HCT116 (cell line): Measurements from ENCODE around the gene SETD2. TPM values are rescaled to one million over a fixed set of nuclear protein-coding genes. Genes with fewer than 3 reads are reported as not detected.

Experiments
- ATAC-seq: fragments of 200-7000 bp; cut with Tn5 transposase; 2 replicates; pipeline ENCODE4 v1.9.1; 2020; ENCODE audit warnings: mild to moderate bottlenecking, moderate library complexity
- BruUV-seq: library from RNA; stranded (reverse); fragments of 400-500 nt; replicated peaks from 2 replicates; lab custom pipeline; 2021; lab: Mats Ljungman, UMichigan
- CTCF ChIA-PET: fragments of 300-600 bp; sonication (Branson Sonifier 250); formaldehyde crosslinking; loops from one replicate; lab custom pipeline; 2021; ENCODE audit warnings: antibody characterized with exemption; lab: Charles Lee
- POLR2A ChIA-PET: fragments of 300-600, 350-600 bp; sonication (Branson Sonifier 250); formaldehyde crosslinking; loops from one replicate; lab custom pipeline; 2021; ENCODE audit warnings: antibody characterized with exemption; lab: Charles Lee
- RAD21 ChIA-PET, 2 experiments: fragments of 300-600 bp; sonication (Branson Sonifier 250); formaldehyde crosslinking; loops; one replicate each; lab custom pipeline; 2023; ENCODE audit warnings: low total read pairs in 2 of 2; ENCODE audit not compliant: uncharacterized antibody in 2 of 2, unreplicated experiment in 2 of 2, low non-redundant PET in 1 of 2; lab: Charles Lee
- DNase-seq: peaks from one replicate; pipeline ENCODE4 v3.0.0-alpha.2; 2010; ENCODE audit warnings: low read depth, low spot score
- H2AFZ ChIP-seq: fragments of 200-600 bp; shearing (Covaris generic), sonication (generic); 2 replicates; pipeline ENCODE4 v1.6.1; 2017; ENCODE audit warnings: low read depth, mixed run types, mixed read lengths, antibody characterized with exemption, low read length; ENCODE audit not compliant: poor library complexity, severe bottlenecking
- H3K27ac ChIP-seq: 2 replicates; pipeline ENCODE4 v1.5.1; 2012; ENCODE audit warnings: low read depth, low read length
- H3K27me3 ChIP-seq: fragments of 200-600 bp; sonication (generic); 2 replicates; pipeline ENCODE4 v1.6.1; 2016; ENCODE audit warnings: mixed run types, low read length, mixed read lengths; ENCODE audit not compliant: insufficient read depth
- H3K36me3 ChIP-seq, 2 experiments: fragments of 200-500 bp in 1 of 2; fragments of 200-600 bp in 1 of 2; sonication (Bioruptor generic) in 1 of 2; sonication (generic) in 1 of 2; 2 replicates each; pipeline versions ENCODE4 v1.5.1 to v1.6.1; 2014 to 2016; ENCODE audit warnings: low read length in 2 of 2, inconsistent platforms in 1 of 2, mixed read lengths in 1 of 2, mixed run types in 1 of 2; ENCODE audit not compliant: insufficient read depth in 2 of 2, control insufficient read depth in 1 of 2
- H3K4me1 ChIP-seq, 2 experiments: fragments of 200-600 bp in 1 of 2; sonication (generic) in 1 of 2; 2 replicates each; pipeline versions ENCODE4 v1.5.1 to v1.6.1; 2012 to 2017; ENCODE audit warnings: low read length in 2 of 2, inconsistent platforms in 1 of 2, mild to moderate bottlenecking in 1 of 2, mixed read lengths in 1 of 2, mixed run types in 1 of 2, moderate library complexity in 1 of 2; ENCODE audit not compliant: insufficient read depth in 2 of 2, control insufficient read depth in 1 of 2
- H3K4me2 ChIP-seq: fragments of 200-600 bp; sonication (generic); 2 replicates; pipeline ENCODE4 v1.6.1; 2017; ENCODE audit warnings: mixed run types, low read length, mixed read lengths
- H3K4me3 ChIP-seq, 2 experiments: fragments of 200-600 bp in 1 of 2; sonication (generic) in 1 of 2; replicated peaks in 1 of 2; 2 replicates each; pipeline ENCODE4 v1.5.1; 2011 to 2016; ENCODE audit warnings: low read length in 2 of 2, control low read depth in 1 of 2, low read depth in 1 of 2, mild to moderate bottlenecking in 1 of 2, mixed read lengths in 1 of 2, mixed run types in 1 of 2
- H3K79me2 ChIP-seq: fragments of 200-600 bp; sonication (generic); 2 replicates; pipeline ENCODE4 v1.6.1; 2017; ENCODE audit warnings: mild to moderate bottlenecking, mixed run types, low read length, moderate library complexity, mixed read lengths; ENCODE audit not compliant: insufficient read depth
- H3K9ac ChIP-seq: fragments of 200-600 bp; sonication (generic); 2 replicates; pipeline ENCODE4 v1.6.1; 2016; ENCODE audit warnings: low read length, mixed read lengths
- H3K9me2 ChIP-seq: fragments of 200-600 bp; sonication (generic), shearing (Covaris generic); 2 replicates; pipeline ENCODE4 v1.6.1; 2017; ENCODE audit warnings: mixed run types, mild to moderate bottlenecking, moderate library complexity; ENCODE audit not compliant: insufficient read depth
- H3K9me3 ChIP-seq, 2 experiments: fragments of 200-500 bp in 1 of 2; fragments of 200-600 bp in 1 of 2; sonication (Bioruptor generic) in 1 of 2; sonication (generic) in 1 of 2; 2 replicates each; pipeline ENCODE4 v1.6.1; 2014 to 2017; ENCODE audit warnings: low read length in 2 of 2, mixed read lengths in 2 of 2, inconsistent platforms in 1 of 2, low read depth in 1 of 2, mild to moderate bottlenecking in 1 of 2, mixed run types in 1 of 2, moderate library complexity in 1 of 2; ENCODE audit not compliant: control insufficient read depth in 1 of 2, insufficient read depth in 1 of 2
- H4K20me1 ChIP-seq: fragments of 200-600 bp; sonication (generic), shearing (Covaris generic); 2 replicates; pipeline ENCODE4 v1.6.1; 2017; ENCODE audit warnings: mixed run types, mild to moderate bottlenecking, moderate library complexity; ENCODE audit not compliant: insufficient read depth
- ATF3 ChIP-seq: IDR thresholded peaks from 2 replicates; pipeline ENCODE4 v1.6.1; 2012
- CTCF ChIP-seq, 3 experiments: fragments of 200-600 bp in 1 of 3; sonication (generic) in 1 of 3; IDR thresholded peaks in 2 of 3; conservative IDR thresholded peaks in 1 of 3; 2 replicates each; pipeline ENCODE4 v1.5.1; 2012 to 2017; ENCODE audit warnings: low read depth in 2 of 3, low read length in 2 of 3, antibody characterized with exemption in 1 of 3, borderline replicate concordance in 1 of 3, control low read depth in 1 of 3, mild to moderate bottlenecking in 1 of 3, mixed read lengths in 1 of 3, mixed run types in 1 of 3, moderate library complexity in 1 of 3; ENCODE audit not compliant: insufficient read depth in 1 of 3
- ELF1 ChIP-seq: IDR thresholded peaks from 2 replicates; pipeline ENCODE4 v1.6.1; 2012; ENCODE audit warnings: low read depth, borderline replicate concordance
- EZH2phosphoT487 ChIP-seq: fragments of 200-600 bp; IDR thresholded peaks from 2 replicates; pipeline ENCODE4 v1.6.1; 2018; ENCODE audit warnings: antibody characterized with exemption, borderline replicate concordance
- FOSL1 ChIP-seq: IDR thresholded peaks from 2 replicates; pipeline ENCODE4 v1.6.1; 2012; ENCODE audit warnings: low read depth
- JUND ChIP-seq: IDR thresholded peaks from 2 replicates; pipeline ENCODE4 v1.6.1; 2012
- MAX ChIP-seq: IDR thresholded peaks from 2 replicates; pipeline ENCODE4 v1.6.1; 2012
- POLR2AphosphoS5 ChIP-seq: IDR thresholded peaks from 2 replicates; pipeline ENCODE4 v1.6.1; 2011; ENCODE audit warnings: mild to moderate bottlenecking, low read depth, low read length, moderate library complexity
- RAD21 ChIP-seq: IDR thresholded peaks from 2 replicates; pipeline ENCODE4 v1.6.1; 2012; ENCODE audit warnings: low read depth, mild to moderate bottlenecking
- SIN3A ChIP-seq: IDR thresholded peaks from 2 replicates; pipeline ENCODE4 v1.6.1; 2012; ENCODE audit warnings: low read depth
- SP1 ChIP-seq: IDR thresholded peaks from 2 replicates; pipeline ENCODE4 v1.6.1; 2012; ENCODE audit warnings: low read depth
- SRF ChIP-seq: IDR thresholded peaks from 2 replicates; pipeline ENCODE4 v1.6.1; 2012; ENCODE audit warnings: low read depth
- TCF7L2 ChIP-seq: IDR thresholded peaks from 2 replicates; pipeline ENCODE4 v1.7.0; 2011; ENCODE audit warnings: borderline replicate concordance, inconsistent platforms; ENCODE audit not compliant: insufficient read depth, insufficient read length; ENCODE audit errors: extremely low read depth
- YY1 ChIP-seq: IDR thresholded peaks from 2 replicates; pipeline ENCODE4 v1.6.1; 2011; ENCODE audit warnings: low read length, low read depth, moderate library complexity, mild to moderate bottlenecking; ENCODE audit not compliant: insufficient replicate concordance; ENCODE audit errors: extremely low read depth
- ZFX ChIP-seq: fragments of 450-650 bp; IDR thresholded peaks from 2 replicates; pipeline ENCODE4 v1.6.1; 2017
- ZNF274 ChIP-seq: fragments of 200-500 bp; sonication (Bioruptor generic); IDR thresholded peaks from 2 replicates; pipeline ENCODE4 v1.6.1; 2014; ENCODE audit warnings: mild to moderate bottlenecking, low read depth, low read length, inconsistent platforms
- intact Hi-C: fragments of 100-400 bp; cut with micrococcal nuclease; formaldehyde crosslinking; loops from 2 replicates; pipeline ENCODE4 v1.10.0; 2022
- total RNA-seq: library from RNA; stranded (reverse); gene quantifications from one replicate; pipeline ENCODE4 v1.2.1, GENCODE V29; 2021; ENCODE audit not compliant: unreplicated experiment

The SETD2 gene
- total RNA-seq, 1 experiment from 2014 or later = 33.0 TPM

GRCh38 chr3:46995901-46996562 lies 167.9 kb downstream of the SETD2 start:
- intact Hi-C loops = no loop called here
- CTCF ChIA-PET = no interaction called here

GRCh38 chr3:46994801-46995731 lies 168.8 kb downstream of the SETD2 start:
- ATAC-seq (no peak), DNase-seq (no peak)
- ChIA-PET RAD21 (no interaction called here), POLR2A (no interaction called here), CTCF (no interaction called here)
- no peaks in the 10 kb centered on the region for H3K27me3 ChIP-seq
- H4K20me1 ChIP-seq = no peaks in the 10 kb centered on the region
- no peaks in the 10 kb centered on the region for H3K79me2 ChIP-seq
- H2AFZ ChIP-seq = no peak overlapping the region
- H3K4me3 ChIP-seq = no peak overlapping the region
- intact Hi-C loops = no loop called here
- H3K36me3 ChIP-seq = peaks cover 0 to 7% of the 10 kb centered on the region in 2 experiments; a peak in 2 of 4 replicates
- no peaks in the 10 kb centered on the region for H3K9me3 ChIP-seq
- BruUV-seq = no TSS peak
- no peak overlapping the region for H3K4me2 ChIP-seq
- no peak overlapping the region for H3K27ac ChIP-seq
- no peaks in the 10 kb centered on the region for H3K9me2 ChIP-seq
- peaks cover 0 to 8% of the 10 kb centered on the region in 2 experiments; a peak in 1 of 4 replicates for H3K4me1 ChIP-seq
- no peak overlapping the region for H3K9ac ChIP-seq
- TF ChIP-seq ZFX (no peak), ELF1 (no peak), EZH2phosphoT487 (no peak), SP1 (no peak), JUND (no peak), ZNF274 (no peak), YY1 (no peak), SIN3A (no peak), RAD21 (no peak), ATF3 (no peak), SRF (no peak), TCF7L2 (no peak), CTCF (IDR thresholded peaks at IDR 0.05 in 2 of 3, conservative IDR thresholded peaks at IDR 0.05 in 1 of 3; ENCODE audit: borderline replicate concordance in 1 of 3, insufficient read depth in 1 of 3, low read depth in 2 of 3, low read length in 2 of 3) (no peak), POLR2AphosphoS5 (no peak)

More at GRCh38 chr3:46995901-46996562, 167.9 kb downstream of the SETD2 start:
- no peaks in the 10 kb centered on the region for H4K20me1 ChIP-seq
- H3K4me1 ChIP-seq = peaks cover 0 to 15% of the 10 kb centered on the region in 2 experiments; a peak in 1 of 4 replicates
- ChIA-PET RAD21 (no interaction called here), POLR2A (no interaction called here)
- DNase-seq = no peak
- H3K9ac ChIP-seq = no peak overlapping the region
- no peaks in the 10 kb centered on the region for H3K9me2 ChIP-seq
- no peaks in the 10 kb centered on the region for H3K9me3 ChIP-seq
- no TSS peak for BruUV-seq
- H3K4me3 ChIP-seq = no peak overlapping the region
- H2AFZ ChIP-seq = no peak overlapping the region
- peaks cover 0 to 7% of the 10 kb centered on the region in 2 experiments; a peak in 2 of 4 replicates for H3K36me3 ChIP-seq
- H3K27me3 ChIP-seq = no peaks in the 10 kb centered on the region
- H3K79me2 ChIP-seq = no peaks in the 10 kb centered on the region
- ATAC-seq = no peak
- TF ChIP-seq YY1 (no peak), FOSL1 (no peak), MAX (no peak)
- H3K27ac ChIP-seq = no peak overlapping the region
- H3K4me2 ChIP-seq = no peak overlapping the region
